Esophagus squamous epithelium (tissue), 5 donors: Measurements from ENCODE around the gene CLIC6. TPM values are rescaled to one million over a fixed set of nuclear protein-coding genes. Genes with fewer than 3 reads are reported as not detected.

Experiments used
- DNase-seq: peaks from one replicate; lab custom pipeline; 2025; lab: John Stamatoyannopoulos, UW
- H3K27ac ChIP-seq, 4 donors: fragments of 200-600 bp; sonication (generic); one replicate each; pipeline ENCODE4 v1.5.1; 2016 to 2019; ENCODE audit warnings: mild to moderate bottlenecking in 1 of 4
- H3K27me3 ChIP-seq, 4 donors: fragments of 200-600 bp; sonication (generic); 1 replicate in 3 of 4; 2 replicates in 1 of 4; pipeline versions ENCODE4 v1.5.1 to v1.6.0; 2017 to 2021; ENCODE audit warnings: antibody characterized with exemption in 1 of 4
- H3K36me3 ChIP-seq, 3 donors: fragments of 200-600 bp; sonication (generic); one replicate each; pipeline ENCODE4 v1.5.1; 2016 to 2019
- H3K4me1 ChIP-seq, 3 donors: fragments of 200-600 bp; sonication (generic); one replicate each; pipeline ENCODE4 v1.5.1; 2017 to 2019
- H3K4me3 ChIP-seq, 4 donors: fragments of 200-600 bp; sonication (generic); 1 replicate in 3 of 4; 2 replicates in 1 of 4; pipeline ENCODE4 v1.5.1; 2016 to 2019; ENCODE audit warnings: mild to moderate bottlenecking in 2 of 4, moderate library complexity in 1 of 4
- H3K9me3 ChIP-seq, 3 donors: fragments of 200-600 bp; sonication (generic); one replicate each; pipeline ENCODE4 v1.5.1; 2016 to 2019
- POLR2A ChIP-seq, 4 donors: fragments of 450-650 bp; IDR thresholded peaks; one replicate each; pipeline ENCODE4 v1.6.1; 2017; ENCODE audit warnings: antibody characterized with exemption in 4 of 4, mild to moderate bottlenecking in 4 of 4, moderate library complexity in 3 of 4
- WGBS, 2 donors: methylation state at CpG; one replicate each; pipeline ENCODE4 v1.1.5; 2018; 5-methylcytosine and 5-hydroxymethylcytosine counted together
- intact Hi-C: fragments of 100-400 bp; cut with DNase I; formaldehyde crosslinking; loops from one replicate; pipeline ENCODE4 v1.15.0; 2022
- total RNA-seq, 4 donors: library from RNA; depleted of rRNA; stranded (reverse); fragments of >200 nt; gene quantifications; one replicate each; pipeline ENCODE4 v1.1.0, GENCODE V29; 2016
- TF ChIP-seq, protein P1 (sequence below), 6 experiments: fragments of 450-650 bp in 4 of 6; fragments of 200-600 bp in 2 of 6; sonication (generic) in 2 of 6; IDR thresholded peaks; one replicate each; pipeline ENCODE4 v1.5.1; 2016 to 2019; ENCODE audit warnings: antibody characterized with exemption in 6 of 6, mild to moderate bottlenecking in 4 of 6, moderate library complexity in 4 of 6
- donor health status: DM: yes; HTN: yes; CAD: no.

The CLIC6 gene
- total RNA-seq, 4 donors from 2014 or later, result 0.83 to 3.8 (median 2.0) TPM

DNA sequence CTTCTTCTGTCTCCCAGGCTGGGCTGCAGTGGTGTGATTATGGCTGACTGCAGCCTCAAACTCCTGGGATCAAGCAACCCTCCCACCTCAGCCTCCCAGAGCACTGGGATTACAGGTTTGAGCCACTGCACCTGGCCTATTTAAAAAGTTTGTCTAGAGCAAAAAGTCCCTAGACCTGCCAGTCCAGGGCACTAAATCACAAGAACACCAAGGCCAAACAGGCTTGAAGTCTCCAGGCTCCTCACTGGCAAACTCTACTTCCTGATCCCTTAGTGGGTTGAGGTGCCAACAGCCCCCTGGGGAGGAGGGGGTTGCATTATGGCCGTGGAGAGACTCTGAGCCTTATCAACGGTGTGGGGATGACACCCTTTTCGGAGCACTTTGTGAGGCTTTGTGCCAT, 76.0 kb downstream of the CLIC6 start:
- Histone ChIP-seq H3K4me1 (peaks cover 3 to 33% (median 15%) of the 10 kb centered on the region in 3 donors), H3K36me3 (no peaks in the 10 kb centered on the region), H3K27ac (peak overlapping the region in 3 of 4 donors; percentile 5 to 51 (median 7)), H3K9me3 (no peaks in the 10 kb centered on the region), H3K27me3 (peaks cover 0 to 32% (median 0%) of the 10 kb centered on the region in 4 donors), H3K4me3 (no peak overlapping the region)
- TF ChIP-seq POLR2A (IDR thresholded peaks at IDR 0.05), result no peak
- 0 to 12% methylated on average over 3 of the region's 3 CpGs for WGBS, 2 donors
- intact Hi-C loops, result loop anchor here (10.0 kb wide), 1 partner anchor 660 kb away; no protein-coding TSS in a partner anchor
- DNase-seq, result no peak

DNA sequence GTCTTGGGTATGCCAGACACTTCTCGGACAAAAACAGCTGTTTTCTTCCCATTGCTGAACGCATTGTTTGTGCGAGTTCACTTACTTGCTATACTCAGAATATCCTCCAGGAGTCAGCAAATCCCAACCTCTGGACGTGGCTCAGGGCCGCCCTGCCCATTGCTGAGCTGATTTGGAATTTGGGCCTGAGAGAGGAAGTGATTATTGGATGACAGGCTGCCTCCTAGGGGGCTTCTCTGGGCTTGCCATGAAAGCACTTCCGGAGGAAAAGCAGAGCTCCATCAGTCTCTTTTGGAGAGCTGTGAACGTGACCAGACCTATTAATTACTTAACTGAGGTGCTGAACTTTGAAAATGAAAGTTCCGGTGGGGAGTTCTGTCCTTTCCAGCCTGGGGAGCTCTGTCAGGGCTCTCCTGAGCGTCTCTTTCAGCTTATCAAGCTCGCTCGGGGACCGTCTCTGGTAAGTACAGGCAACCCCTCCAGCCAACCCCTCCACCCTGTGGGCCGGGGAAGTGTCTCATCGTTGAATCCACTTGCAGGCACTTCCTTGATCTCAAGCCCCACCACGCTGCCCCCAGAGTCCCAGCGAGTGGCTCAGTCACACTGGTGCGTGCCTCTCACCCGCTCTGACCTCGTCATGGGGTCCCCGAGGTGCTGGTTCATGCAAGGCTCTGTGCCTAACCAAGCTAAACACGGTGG, 76.9 kb downstream of the CLIC6 start:
- Histone ChIP-seq H3K27me3 (peaks cover 0 to 26% (median 0%) of the 10 kb centered on the region in 4 donors), H3K4me1 (peaks cover 3 to 33% (median 15%) of the 10 kb centered on the region in 3 donors), H3K4me3 (peak overlapping the region in 1 of 4 donors; percentile 37), H3K36me3 (no peaks in the 10 kb centered on the region), H3K9me3 (no peaks in the 10 kb centered on the region), H3K27ac (peak overlapping the region in 1 of 4 donors; percentile 5)
- intact Hi-C loops, result loop anchor here (10.0 kb wide), 1 partner anchor 659 kb away; no protein-coding TSS in a partner anchor
- DNase-seq, result peak; percentile 2
- 3 to 30% methylated on average over 6 to 12 of the region's 21 CpGs for WGBS, 2 donors
- no peak for TF ChIP-seq POLR2A (IDR thresholded peaks at IDR 0.05)
- TF ChIP-seq, protein P1, sequence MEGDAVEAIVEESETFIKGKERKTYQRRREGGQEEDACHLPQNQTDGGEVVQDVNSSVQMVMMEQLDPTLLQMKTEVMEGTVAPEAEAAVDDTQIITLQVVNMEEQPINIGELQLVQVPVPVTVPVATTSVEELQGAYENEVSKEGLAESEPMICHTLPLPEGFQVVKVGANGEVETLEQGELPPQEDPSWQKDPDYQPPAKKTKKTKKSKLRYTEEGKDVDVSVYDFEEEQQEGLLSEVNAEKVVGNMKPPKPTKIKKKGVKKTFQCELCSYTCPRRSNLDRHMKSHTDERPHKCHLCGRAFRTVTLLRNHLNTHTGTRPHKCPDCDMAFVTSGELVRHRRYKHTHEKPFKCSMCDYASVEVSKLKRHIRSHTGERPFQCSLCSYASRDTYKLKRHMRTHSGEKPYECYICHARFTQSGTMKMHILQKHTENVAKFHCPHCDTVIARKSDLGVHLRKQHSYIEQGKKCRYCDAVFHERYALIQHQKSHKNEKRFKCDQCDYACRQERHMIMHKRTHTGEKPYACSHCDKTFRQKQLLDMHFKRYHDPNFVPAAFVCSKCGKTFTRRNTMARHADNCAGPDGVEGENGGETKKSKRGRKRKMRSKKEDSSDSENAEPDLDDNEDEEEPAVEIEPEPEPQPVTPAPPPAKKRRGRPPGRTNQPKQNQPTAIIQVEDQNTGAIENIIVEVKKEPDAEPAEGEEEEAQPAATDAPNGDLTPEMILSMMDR (IDR thresholded peaks at IDR 0.05), result peak; percentile 62 to 95 (median 88)

DNA sequence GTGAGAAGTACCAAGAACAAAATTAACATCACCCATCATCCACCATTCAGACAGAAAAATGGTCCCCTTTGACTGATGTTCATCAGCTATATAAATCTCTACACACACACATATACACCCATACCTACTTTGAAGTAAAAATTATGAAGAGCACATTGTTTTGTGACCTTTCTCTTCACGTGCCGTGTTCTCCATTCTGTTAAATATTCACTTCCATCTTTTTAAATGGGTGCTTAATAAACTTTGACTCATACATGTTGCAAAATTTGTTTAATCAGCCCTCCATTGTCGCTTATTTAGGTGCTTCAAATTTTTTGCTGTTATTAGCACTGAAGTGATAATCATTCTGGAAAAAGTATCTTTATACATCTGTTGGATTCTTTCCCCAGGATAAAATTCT, 80.1 kb downstream of the CLIC6 start:
- DNase-seq, result no peak
- no peak for TF ChIP-seq POLR2A (IDR thresholded peaks at IDR 0.05)
- TF ChIP-seq, protein P1 (IDR thresholded peaks at IDR 0.05), result no peak
- intact Hi-C loops, result loop anchor here (10.0 kb wide), 1 partner anchor 656 kb away; no protein-coding TSS in a partner anchor
- no peaks in the 10 kb centered on the region for H3K36me3 ChIP-seq
- H3K27ac ChIP-seq, result no peak overlapping the region
- peaks cover 0 to 8% (median 0%) of the 10 kb centered on the region in 4 donors for H3K27me3 ChIP-seq
- no peaks in the 10 kb centered on the region for H3K9me3 ChIP-seq
- peaks cover 3 to 23% (median 15%) of the 10 kb centered on the region in 3 donors for H3K4me1 ChIP-seq
- whole genome bisulfite sequencing, 2 donors, result 47 to 49% methylated on average over 3 of the region's 3 CpGs
- no peak overlapping the region for H3K4me3 ChIP-seq

DNA sequence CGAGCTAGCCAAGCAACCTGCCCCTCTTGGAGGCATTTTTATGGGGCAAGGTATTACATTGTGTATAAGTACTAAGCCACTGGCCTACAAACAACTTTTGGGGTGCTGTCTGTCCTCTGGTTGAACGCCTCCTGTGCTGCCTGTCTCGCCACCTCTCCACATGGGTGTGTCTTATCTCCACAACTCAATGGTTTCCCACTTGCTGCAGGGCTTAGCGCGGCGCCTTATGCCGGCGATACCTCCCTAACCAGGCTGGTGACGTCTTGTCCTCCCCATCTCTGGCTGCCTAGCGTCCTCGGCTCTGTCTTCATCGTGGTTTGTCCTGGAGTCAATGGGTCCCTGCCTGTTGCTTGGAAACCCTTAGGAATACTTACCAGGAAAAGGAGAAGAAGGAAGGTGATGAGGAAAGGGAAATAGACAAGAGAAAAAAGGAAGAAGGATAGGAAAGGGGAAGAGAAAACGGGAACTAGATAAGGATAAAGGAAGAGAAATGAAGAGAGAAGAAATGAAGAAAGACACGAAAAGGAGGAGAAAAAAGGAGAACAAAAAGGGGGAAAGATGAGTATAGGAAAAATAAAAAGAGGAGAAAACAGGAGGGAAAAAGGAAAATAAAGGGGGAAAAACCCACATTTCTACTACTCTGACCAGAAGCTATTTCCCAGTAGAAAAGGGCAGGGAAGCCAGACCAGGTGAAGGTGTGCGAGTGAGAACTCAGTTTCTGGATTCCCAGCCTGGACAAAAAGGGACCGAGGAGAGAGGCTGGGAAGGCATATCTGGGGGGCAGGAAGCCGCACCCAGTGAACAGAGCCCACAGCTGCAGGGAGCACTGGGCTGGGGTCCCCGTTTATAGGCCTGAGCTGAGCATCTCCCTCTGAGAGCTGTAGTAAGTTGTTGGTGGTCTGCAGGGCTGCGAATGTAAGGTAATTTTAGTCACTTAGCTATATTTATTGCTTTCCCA, 86.2 kb downstream of the CLIC6 start:
- Histone ChIP-seq H3K36me3 (no peaks in the 10 kb centered on the region), H3K27me3 (peaks cover 0 to 26% (median 0%) of the 10 kb centered on the region in 4 donors), H3K4me1 (peaks cover 0 to under 1% (median 0%) of the 10 kb centered on the region in 3 donors), H3K4me3 (no peak overlapping the region), H3K9me3 (no peaks in the 10 kb centered on the region), H3K27ac (no peak overlapping the region)
- WGBS, 2 donors, result 70 to 78% methylated on average over 10 to 16 of the region's 19 CpGs
- intact Hi-C loops, result no loop called here
- TF ChIP-seq POLR2A (IDR thresholded peaks at IDR 0.05), result no peak
- TF ChIP-seq, protein P1 (IDR thresholded peaks at IDR 0.05), result no peak
- no peak for DNase-seq

DNA sequence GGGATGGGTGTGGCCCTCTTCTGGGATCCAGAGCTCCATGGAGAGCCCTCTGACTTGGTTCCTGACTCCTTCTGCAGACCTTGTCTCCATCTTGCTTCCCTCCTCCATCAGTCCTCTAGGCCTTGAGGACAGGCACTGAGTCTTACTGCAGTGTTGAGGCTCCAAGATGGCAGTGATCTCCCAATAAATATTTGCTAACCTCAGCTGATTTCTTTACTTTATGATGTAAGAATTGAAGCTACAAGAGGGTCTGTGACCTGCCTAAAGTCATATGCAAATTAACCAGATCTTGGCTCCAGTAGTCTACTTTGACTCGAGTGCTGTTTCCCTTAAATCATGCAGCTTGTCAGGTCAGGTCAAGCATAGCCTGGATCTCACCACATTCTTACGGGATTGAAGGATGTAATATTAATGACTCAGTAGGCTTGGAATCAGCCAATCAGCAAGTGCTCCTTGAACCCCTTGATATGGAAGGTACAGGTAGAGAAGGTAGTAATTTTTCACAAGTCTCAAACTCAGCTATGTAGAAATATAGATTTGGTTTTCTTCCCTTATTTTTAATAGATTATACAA, 93.0 kb downstream of the CLIC6 start:
- intact Hi-C loops, result no loop called here
- no peaks in the 10 kb centered on the region for H3K36me3 ChIP-seq
- no peak overlapping the region for H3K27ac ChIP-seq
- no peak overlapping the region for H3K4me3 ChIP-seq
- 28 to 52% methylated on average over 2 of the region's 2 CpGs for WGBS, 2 donors
- no peaks in the 10 kb centered on the region for H3K27me3 ChIP-seq
- H3K9me3 ChIP-seq, result no peaks in the 10 kb centered on the region
- peaks cover 0 to 3% (median 0%) of the 10 kb centered on the region in 3 donors for H3K4me1 ChIP-seq
- no peak for DNase-seq
- TF ChIP-seq, protein P1 (IDR thresholded peaks at IDR 0.05), result no peak
- TF ChIP-seq POLR2A (IDR thresholded peaks at IDR 0.05), result no peak
